Endometrial microvascular endothelial cells (primary cell): ENCODE results near the gene PCBP3. TPM values are rescaled to one million over a fixed set of nuclear protein-coding genes. Genes with fewer than 3 reads are reported as not detected.
"Not testable (repeated sequence)": the region's sequence is repeated elsewhere in the genome, so short reads cannot be mapped to it uniquely, and the experiment has no call there.

Experiments
- in situ Hi-C: cut with HindIII; loops from 2 replicates; pipeline ENCODE4 v1.10.0; 2017; ENCODE audit warnings: low sequenced_read_pairs, low pct_unique_long_range_greater_than_20kb; ENCODE audit errors: inconsistent ontology term
- total RNA-seq: library from RNA; depleted of rRNA; stranded (reverse); fragments of >200 nt; gene quantifications from one replicate; pipeline ENCODE4 v1.2.3, GENCODE V29; 2015; ENCODE audit errors: inconsistent ontology term

PCBP3 gene
- total RNA-seq, 1 donor from 2014 or later, result not detected

GRCh38 chr21:45814210-45814940 lies 170.8 kb downstream of the PCBP3 start:
- in situ Hi-C loops, result not testable (repeated sequence)

DNA sequence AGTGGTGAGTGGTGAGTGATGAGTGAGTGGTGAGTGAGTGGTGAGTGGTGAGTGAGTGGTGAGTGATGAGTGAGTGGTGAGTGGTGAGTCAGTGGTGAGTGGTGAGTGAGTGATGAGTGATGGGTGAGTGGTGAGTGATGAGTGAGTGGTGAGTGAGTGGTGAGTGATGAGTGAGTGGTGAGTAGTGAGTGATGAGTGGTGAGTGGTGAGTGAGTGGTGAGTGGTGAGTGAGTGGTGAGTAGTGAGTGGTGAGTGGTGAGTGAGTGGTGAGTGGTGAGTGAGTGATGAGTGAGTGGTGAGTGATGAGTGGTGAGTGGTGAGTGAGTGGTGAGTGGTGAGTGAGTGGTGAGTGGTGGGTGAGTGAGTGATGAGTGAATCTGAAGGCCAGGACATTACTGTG lies 172.3 kb downstream of the PCBP3 start:
- in situ Hi-C loops, result not testable (repeated sequence)

DNA sequence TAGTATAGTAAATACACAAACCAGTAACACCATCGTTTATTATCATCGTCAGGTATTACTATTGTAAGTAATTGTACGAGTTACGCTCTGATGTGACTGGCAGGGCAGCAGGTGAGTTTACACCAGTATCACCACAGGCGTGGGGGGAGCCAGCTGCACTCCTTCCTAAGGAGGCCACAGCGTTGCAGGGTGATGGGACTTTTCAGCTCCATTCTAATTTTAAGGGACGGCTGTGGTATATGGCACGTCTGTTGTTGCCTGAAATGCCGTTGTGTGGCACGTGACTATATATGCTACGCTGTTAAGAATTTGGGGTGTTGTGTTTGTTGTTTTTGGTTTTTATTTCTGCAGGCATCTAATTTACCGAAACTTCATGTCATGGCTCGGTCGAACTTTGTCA lies 173.3 kb downstream of the PCBP3 start:
- in situ Hi-C loops, result no loop called here

DNA sequence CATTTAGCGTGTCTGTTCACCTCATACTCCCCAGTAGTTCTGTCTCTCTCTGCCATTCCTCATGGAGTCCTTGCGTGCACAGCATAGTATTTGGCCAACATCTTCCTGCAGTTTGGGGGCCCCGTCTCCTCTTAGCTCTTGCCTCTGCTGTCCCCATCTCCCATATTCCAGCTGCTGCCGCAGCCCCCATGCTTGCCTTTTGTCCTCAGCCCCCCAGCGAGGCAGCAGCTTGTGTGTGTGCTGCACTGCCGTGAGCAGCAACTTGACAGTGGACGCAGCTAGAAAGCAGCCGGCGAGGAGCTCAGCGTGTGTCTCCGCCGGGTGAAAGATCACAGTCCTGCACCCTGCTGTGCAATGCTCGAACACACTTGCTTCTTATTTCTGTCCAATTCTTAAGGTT lies 173.8 kb downstream of the PCBP3 start:
- in situ Hi-C loops, result no loop called here

DNA sequence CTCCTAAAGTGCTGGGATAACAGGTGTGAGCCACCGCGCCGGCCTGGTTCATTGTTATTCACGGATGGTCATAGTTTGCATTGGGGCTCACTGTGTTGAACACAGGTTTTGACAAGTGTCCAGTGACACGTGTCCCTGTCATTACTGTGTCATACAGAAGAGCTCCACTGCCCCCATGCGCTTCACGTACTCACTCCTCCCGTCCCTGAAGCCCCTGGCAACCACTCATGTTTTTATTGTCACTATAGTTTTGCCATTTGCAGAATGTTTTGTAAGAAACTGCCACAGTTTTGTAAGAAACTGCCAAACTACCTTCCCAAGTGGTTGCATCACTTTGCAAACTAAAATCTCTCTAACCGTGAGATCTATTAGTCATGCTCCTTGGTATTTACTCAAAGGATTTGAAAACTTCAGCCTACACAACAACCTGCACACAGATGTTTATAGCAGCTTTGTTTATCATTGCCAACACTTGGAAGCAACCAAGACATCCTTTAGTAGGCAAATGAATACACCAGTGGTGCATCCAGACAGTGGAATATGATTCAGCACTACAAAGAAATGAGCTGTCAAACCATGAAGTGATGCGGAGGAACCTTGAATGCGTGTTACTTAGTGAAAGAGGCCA lies 174.9 kb downstream of the PCBP3 start:
- in situ Hi-C loops, result no loop called here

GRCh38 chr21:45818904-45819285 lies 175.4 kb downstream of the PCBP3 start:
- in situ Hi-C loops, result no loop called here

DNA sequence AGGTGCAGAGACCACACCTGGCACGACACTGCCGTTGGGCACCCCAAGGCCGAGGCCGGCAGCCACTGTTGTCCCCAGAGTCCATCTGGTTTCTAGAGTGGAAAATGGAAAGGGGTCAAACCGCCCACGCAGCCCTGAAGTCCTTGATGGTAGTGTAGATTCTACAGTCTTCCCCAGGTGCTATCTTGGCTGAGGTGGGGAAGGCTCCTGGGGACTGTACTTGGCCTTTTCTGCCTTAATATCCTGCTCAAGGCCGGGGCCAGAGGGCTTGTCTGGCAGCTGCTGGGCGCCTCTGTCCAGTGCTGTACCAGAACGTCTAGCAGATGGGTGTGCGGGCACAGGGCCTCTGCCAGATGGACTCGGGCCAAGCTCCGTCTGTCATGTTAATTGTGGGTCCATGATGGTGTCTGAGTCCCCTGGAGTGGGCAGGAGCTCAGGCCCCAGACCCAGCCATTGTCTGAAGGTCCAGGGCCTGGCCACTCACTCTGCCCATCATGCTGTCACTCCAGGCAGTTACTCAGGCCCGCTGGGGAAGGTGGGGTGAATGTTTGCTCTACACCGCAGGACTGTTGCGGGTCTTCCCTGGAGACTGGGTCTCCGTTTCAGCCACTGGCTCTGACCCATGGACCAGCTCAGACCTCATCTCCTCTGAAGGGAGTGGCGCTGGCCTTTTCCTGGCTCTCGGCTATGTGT lies 176.1 kb downstream of the PCBP3 start:
- in situ Hi-C loops, result no loop called here

- in situ Hi-C loops, result no loop called here
These were observed 176.9 kb downstream of the PCBP3 start for GRCh38 chr21:45820171-45821091.

DNA sequence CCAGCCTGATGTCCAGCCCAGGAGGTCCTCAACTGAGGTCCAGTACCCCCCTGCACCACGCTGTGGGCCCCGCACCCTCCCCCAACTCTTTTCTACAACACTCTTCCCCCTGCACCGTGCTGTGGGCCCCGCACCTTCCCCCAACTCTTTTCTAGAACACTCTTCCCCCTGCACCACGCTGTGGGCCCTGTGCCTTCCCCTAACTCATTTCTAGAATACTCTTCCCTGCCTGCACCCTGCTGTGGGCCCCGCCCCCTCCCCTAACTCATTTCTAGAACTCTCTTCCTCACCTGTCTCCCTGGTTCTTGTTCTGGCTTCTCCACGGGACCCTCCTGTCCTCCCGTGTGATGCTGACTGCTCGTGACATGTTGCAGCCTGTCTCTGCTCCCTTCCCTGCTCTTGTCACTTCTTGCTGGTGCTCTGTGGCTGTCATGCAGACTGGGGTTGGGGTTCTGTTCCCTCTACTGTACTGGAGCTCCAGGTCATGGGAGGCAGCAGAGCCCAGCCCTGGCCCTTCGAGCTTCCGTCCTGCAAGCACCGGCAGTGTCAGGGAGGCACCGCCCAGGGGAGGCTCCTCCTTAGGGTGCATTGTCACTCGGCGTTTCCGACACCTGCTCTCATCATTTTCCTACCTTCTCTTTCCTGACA lies 177.9 kb downstream of the PCBP3 start:
- in situ Hi-C loops, result no loop called here

DNA sequence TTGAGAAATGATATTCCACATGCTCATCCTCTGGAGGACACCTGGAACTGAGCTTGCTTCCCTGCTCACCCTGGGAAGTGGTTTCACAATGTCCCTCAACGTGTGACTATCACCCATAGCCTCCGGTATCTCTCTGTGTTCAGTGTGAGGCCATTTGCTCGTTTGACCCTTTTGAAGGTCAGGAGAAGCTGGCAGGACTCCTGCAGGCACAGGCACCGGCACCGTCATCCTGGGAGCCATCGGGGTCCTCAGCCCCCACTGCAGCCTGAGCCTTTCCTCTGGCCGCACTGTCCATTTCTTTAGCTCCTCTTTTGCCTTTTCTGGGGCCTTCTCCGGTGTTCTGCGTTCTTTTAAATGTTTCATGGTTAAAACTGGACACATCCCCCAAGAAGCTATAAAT lies 178.5 kb downstream of the PCBP3 start:
- in situ Hi-C loops, result no loop called here

- in situ Hi-C loops, result no loop called here
These were observed 179.0 kb downstream of the PCBP3 start for GRCh38 chr21:45822429-45823099.

DNA sequence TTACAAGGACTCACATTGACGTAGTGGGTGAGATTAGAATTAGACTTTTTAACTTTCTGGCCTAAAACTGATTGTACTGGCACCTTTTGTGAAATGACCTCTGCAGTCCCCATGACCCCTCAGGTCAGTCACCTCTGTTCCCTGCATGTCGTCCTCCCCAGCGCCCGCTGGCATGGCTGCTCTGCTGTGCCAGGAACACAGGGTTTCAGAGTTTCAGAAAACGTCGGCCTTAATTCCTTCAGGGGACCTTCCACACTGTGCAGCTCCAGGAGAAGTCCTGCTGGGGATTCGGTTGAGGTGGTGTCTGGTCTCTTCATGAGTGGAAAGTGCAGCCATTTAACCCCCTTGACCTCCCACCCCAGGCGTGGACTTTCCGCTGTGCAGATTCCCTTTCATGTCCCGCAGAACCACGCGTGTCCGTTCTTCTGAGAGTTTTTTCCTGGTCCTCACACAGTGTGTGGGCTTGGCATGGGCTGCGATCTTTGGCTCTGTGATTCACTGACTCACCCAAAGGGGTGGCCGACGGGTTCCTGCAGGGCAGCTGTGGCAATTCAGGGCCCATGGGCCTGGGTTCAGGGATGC lies 179.7 kb downstream of the PCBP3 start:
- in situ Hi-C loops, result no loop called here

- in situ Hi-C loops, result no loop called here
These were observed 181.2 kb downstream of the PCBP3 start for GRCh38 chr21:45824546-45825215.

- in situ Hi-C loops, result no loop called here
These were observed 181.7 kb downstream of the PCBP3 start for GRCh38 chr21:45825219-45825618.

- in situ Hi-C loops, result no loop called here
These were observed 183.3 kb downstream of the PCBP3 start for GRCh38 chr21:45826676-45827301.

- in situ Hi-C loops, result no loop called here
These were observed 183.8 kb downstream of the PCBP3 start for GRCh38 chr21:45827302-45827692.
